Endothelial cell of umbilical vein (primary cell): ENCODE measurements around the gene PTGFRN.

Source experiments
- MYC ChIP-seq: IDR thresholded peaks from one replicate; pipeline ENCODE4 v1.6.1; 2011; ENCODE audit warnings: mild to moderate bottlenecking, low read depth, low read length
- POLR2A ChIP-seq: IDR thresholded peaks from 2 replicates; pipeline ENCODE4 v1.6.1; 2012; ENCODE audit warnings: low read depth, mild to moderate bottlenecking, control low read depth, low read length
- TF ChIP-seq, protein P1 (sequence below), 2 donors: IDR thresholded peaks; 1 replicate in 1 of 2; 2 replicates in 1 of 2; pipeline ENCODE4 v1.5.1; 2011; ENCODE audit warnings: low read length in 2 of 2, mild to moderate bottlenecking in 2 of 2, moderate library complexity in 2 of 2, control low read depth in 1 of 2, inconsistent platforms in 1 of 2, low read depth in 1 of 2; ENCODE audit not compliant: insufficient read depth in 1 of 2; ENCODE audit errors: extremely low read depth in 1 of 2

DNA sequence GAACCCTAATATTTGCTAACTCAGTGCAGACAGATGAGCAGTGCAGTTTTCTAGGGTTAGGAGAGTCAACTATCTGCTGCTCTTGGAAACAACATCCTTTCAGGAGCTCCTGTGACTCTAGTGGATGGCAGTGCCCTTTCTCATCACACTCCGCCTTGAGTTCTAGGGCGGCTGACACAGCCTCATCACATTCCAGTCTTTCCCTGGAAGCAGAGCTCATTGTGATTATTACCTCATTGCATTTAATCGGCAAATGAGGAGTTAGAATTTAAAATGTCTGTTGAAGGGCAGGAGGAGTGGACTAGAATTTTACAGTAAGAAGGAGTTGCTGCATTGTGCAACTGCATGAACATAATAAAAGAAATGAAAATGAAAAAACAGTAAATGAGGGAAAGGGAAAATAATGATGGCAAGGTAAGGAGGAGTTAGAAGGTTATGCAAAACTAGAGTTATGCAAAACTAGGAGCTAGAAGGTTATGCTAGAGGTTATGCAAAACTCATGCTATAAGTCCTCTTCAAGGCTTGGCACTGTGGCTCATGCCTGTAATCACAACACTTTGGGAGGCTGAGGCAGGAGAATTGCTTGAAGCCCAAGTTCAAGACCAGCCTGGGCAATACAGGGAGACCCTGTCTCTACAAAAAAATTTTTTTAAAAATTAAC lies 6.9 kb upstream of the PTGFRN start:
- TF ChIP-seq POLR2A (no peak), MYC (no peak)
- TF ChIP-seq, protein P1, sequence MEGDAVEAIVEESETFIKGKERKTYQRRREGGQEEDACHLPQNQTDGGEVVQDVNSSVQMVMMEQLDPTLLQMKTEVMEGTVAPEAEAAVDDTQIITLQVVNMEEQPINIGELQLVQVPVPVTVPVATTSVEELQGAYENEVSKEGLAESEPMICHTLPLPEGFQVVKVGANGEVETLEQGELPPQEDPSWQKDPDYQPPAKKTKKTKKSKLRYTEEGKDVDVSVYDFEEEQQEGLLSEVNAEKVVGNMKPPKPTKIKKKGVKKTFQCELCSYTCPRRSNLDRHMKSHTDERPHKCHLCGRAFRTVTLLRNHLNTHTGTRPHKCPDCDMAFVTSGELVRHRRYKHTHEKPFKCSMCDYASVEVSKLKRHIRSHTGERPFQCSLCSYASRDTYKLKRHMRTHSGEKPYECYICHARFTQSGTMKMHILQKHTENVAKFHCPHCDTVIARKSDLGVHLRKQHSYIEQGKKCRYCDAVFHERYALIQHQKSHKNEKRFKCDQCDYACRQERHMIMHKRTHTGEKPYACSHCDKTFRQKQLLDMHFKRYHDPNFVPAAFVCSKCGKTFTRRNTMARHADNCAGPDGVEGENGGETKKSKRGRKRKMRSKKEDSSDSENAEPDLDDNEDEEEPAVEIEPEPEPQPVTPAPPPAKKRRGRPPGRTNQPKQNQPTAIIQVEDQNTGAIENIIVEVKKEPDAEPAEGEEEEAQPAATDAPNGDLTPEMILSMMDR (IDR thresholded peaks at IDR 0.05; ENCODE audit: extremely low read depth in 1 of 2, insufficient read depth in 1 of 2, low read depth in 1 of 2, low read length in 2 of 2) = no peak
